Measurements from ENCODE around the gene CA9.

- TF ChIP-seq CTCF (conservative IDR thresholded peaks at IDR 0.05; ENCODE audit: low read depth in 2 of 2) (peak in 1 of 2 experiments; percentile 40; a peak in 2 of 4 replicates), POLR2AphosphoS5 (IDR thresholded peaks at IDR 0.05; ENCODE audit: low read depth) (peak; percentile 82), CREB1 (CRISPR knock-in tag; IDR thresholded peaks at IDR 0.05; ENCODE audit: low read depth) (no peak), EZH2phosphoT487 (IDR thresholded peaks at IDR 0.05; ENCODE audit: unreplicated experiment) (no peak), EZH2 (IDR thresholded peaks at IDR 0.05; ENCODE audit: low read depth, unreplicated experiment) (no peak), ETS1 (IDR thresholded peaks at IDR 0.05) (no peak), STAT1 (IDR thresholded peaks at IDR 0.05; ENCODE audit: unreplicated experiment) (no peak), REST (IDR thresholded peaks at IDR 0.05; ENCODE audit: unreplicated experiment) (no peak), NANOG (IDR thresholded peaks at IDR 0.05; ENCODE audit: borderline replicate concordance) (no peak), JUNB (IDR thresholded peaks at IDR 0.05; ENCODE audit: unreplicated experiment) (no peak)
Observed at GRCh38 chr9:35675732-35676392, 2.1 kb downstream of the CA9 start.
